Stimulated activated CD4-positive, alpha-beta T cell treated with anti-CD3 and anti-CD28 coated beads, Interleukin-4, amount 100 ng/mL, for 1 hour (primary cell): ENCODE data around the gene FOSL2.

ENCODE experiments used
- DNase-seq: peaks from one replicate; pipeline ENCODE4 v3.0.0-alpha.2; 2020

The FOSL2 gene

DNA sequence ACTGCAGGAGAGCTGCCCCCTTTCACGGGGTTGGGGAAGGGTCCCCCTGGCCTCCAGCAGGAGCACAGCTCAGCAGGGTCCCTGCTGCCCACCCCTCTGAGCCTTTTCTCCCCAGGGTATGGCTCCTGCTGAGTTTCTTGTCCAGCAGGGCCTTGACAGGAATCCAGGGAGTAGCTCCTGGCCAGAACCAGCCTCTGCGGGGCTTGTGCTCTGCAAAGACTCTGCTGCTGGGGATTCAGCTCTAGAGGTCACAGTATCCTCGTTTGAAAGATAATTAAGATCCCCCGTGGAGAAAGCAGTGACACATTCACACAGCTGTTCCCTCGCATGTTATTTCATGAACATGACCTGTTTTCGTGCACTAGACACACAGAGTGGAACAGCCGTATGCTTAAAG is 21.2 kb downstream of the FOSL2 start:
- no peak for DNase-seq

- DNase-seq = no peak
Measured at GRCh38 chr2:28414583-28414982, 21.9 kb downstream of the FOSL2 start.

GRCh38 chr2:28415010-28415409 is 22.4 kb downstream of the FOSL2 start:
- DNase-seq = no peak

- DNase-seq = no peak
Measured at GRCh38 chr2:28415715-28416114, 23.1 kb downstream of the FOSL2 start.

DNA sequence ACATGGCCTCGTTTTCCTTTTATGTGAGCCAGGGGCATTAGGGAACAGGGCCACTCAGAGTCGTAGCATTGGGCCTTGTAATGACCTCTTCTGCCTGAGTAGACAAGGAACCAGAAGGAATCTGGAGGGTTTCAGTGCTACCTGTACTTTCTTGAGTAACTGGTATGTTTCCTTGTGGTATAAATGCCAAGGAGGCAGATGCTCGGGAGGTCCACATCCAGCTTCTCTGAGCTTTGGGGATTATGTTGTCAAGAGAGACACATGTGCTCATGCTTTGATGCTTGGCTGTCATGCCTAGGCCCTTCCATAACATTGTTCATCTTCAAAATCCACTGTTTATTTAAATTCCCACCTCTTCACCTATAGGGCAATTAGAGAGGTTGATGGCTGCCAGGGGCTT is 26.3 kb downstream of the FOSL2 start:
- no peak for DNase-seq

DNA sequence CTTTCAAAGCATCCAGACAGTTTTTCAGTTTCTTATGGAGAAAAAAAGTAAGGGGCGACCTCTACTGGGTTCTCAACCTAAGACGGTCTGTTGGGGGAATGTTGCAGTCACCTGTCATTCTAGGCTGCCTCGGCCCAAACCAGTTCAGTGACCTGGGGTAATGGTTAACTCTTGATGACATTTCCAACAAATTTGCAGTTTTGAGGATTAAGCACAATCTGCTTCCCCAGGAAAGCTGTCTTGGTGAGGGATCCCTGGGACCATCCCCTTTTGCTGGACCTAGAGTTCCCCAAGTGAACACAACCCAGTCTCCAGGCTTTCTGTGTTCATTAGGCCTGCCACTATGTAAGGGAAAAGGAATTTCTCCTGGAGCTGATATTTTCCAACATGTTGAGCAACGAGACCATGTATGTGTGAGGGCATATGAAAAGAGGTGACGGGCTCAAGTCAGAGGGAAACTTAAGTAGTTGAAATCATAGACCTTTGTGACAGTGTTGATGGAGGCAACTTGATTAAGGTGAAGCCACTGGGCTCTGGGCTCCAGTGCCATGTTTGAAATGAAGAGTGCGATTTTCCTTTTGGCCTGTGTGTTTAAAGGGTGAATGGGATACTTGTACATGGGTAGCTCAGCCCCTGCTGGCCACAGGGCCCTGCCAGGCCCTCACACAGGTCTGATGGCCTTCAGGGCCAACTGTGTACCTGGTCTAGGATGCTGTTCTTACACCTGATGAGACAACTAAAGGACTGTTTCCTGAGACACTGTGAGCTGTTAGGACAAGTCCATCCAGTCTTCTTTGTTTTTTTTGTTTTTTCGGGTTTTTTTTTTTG is 27.0 kb downstream of the FOSL2 start:
- DNase-seq = no peak

GRCh38 chr2:28420722-28421121 is 28.1 kb downstream of the FOSL2 start:
- DNase-seq = no peak

DNA sequence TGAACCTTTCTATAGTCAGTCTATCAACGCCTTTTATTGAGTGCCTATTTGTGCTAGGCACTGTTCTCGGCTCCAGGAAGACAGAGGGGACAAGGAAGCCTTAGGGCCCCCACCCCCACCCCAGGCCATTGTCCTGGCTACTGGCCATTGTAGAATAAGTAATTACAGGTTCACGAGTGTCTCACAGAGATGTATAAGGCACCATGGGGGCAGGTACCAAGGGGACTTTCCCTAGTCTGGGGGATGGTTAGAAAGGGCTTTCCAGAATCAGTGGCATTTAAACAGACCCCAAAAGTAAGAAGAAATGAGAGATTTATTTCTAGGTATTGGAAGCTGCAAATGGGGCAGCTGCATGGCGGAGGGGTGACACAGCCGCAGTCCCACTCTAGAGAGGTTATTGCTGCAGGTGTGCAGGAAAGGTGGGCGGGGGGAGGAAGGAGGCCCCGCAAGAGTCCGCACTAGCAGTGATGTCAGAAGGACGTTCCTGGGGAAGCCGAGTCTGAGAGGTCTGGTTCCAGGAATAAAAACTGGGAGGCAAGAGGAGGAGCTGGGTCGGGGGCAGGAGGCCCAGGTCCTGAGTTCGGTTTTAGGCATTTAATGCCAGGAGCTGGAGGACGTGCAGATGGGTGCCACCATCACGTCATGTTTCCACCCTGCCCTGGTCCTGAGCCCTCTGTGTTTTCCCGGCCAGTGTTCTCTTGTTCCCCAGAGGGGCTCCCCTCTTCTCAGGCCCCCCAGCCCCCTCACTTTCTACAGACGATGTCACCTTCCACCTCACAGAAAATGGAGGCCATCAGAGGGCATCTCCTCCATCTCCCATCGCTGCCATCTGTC is 30.5 kb downstream of the FOSL2 start:
- no peak for DNase-seq

DNA sequence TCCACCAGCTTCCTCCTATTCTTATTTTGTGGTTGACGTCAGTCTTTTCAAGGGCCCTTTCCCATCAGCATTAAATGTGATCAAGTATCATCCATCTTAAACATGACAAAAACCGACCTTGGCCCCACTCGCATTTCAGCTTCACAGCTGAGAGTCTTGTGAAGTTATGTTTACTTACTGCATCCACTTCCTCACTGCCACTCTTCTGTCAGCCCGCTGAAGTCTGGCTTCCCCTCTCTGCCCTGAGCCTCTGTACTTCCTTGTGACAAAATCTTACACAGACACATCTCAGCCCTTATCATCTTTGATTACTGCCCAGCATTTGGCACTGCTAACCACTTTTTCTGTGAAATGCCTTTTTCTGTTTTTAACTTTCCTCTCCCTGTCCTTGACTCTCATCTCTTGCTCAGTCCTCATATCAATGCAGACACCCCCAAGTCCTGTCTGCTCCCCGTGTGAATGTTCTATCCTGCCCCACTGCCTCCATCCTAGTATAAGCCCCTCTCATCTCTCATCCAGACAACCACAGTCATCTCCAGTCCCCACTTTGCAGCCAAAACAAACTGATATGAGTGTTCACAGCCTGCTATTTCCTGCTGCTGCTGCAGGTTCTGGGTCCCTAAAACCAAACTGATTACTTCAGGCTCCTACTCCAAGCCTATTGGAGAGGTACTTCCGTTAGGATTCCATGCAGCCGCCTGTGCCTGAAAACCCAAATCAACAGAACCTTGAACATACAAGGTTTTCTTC is 31.4 kb downstream of the FOSL2 start:
- DNase-seq = no peak

GRCh38 chr2:28424799-28425463 is 32.3 kb downstream of the FOSL2 start:
- DNase-seq = no peak

- no peak for DNase-seq
Measured at GRCh38 chr2:28425464-28425835, 32.8 kb downstream of the FOSL2 start.

DNA sequence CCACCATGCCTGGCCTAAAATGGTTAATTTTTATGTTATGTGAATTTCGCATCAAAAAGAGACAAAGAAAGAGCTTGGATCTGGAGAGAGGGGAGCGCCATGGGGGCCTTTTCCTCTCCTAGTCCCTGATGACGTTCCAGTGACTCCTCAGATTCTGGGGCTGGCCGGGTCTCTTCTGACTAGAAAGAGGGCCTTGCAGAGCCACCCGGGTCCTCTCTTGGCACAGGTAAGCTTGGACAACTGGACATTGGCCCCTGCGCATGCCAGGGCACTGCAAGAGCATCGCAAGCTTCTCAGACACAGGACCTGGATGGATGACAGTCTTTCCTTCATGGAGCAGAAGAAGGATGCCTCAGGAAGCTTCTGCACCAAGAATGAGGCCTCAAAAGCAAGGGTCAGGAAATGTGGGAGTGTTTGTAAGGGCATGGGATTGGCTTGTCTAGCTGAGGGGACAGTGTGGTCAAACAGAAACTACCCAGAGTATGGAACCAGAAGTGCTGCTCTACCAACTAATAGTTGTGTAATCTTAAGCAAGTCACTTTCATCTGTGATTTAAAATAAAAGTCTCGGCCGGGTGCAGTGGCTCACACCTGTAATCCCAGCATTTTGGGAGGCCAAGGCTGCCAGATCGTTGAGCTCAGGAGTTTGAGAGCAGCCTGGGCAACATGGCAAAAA is 35.2 kb downstream of the FOSL2 start:
- DNase-seq = no peak

DNA sequence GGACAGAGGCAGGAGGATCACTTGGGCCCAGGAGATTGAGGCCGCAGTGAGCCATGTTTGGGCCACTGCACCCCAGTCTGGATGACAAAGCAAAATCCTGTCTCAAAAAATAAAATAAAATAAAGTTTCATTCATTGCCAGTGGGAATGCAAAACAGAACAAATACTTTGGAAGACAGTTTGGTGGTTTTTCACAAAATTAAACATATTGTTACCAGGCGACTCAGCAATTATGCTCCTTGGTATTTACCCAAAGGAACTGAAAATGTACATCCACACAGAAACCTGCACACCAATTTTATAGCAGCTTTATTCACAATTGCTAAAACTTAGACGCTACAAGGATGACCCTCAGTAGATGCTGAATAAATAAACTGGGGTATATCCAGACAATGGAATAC is 35.8 kb downstream of the FOSL2 start:
- no peak for DNase-seq

GRCh38 chr2:28429636-28430376 is 37.1 kb downstream of the FOSL2 start:
- no peak for DNase-seq

- DNase-seq = no peak
Measured at GRCh38 chr2:28430377-28430765, 37.7 kb downstream of the FOSL2 start.

DNA sequence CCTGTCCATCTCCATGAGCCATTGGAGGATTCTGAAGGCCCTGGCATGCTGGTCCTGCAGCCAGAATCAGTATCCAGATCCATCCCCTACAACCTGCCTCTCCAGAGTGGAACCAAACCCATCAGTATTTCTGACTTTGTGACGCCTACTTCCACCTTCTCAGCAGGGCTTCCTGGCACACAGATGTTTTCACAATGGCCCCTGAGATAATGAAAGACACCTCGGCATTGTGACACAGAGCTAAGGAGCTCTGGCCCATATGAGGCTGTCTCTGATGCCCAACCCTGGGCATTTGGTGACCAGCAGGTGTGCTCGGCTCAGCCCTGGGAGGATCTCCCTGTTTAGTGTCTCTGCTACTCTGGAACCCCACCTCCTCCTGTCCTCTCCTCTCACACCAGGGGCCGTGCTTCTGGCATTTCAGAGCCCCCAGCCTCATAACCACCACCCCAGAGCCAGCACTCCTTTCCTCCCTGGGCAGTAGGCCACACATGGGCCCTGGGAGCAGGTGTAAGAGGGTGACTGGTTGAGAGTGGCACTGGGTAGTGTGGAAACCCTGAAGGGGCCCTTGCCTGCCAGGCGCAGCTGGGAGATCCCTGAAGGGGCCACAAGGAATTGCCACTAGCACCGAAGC is 38.2 kb downstream of the FOSL2 start:
- no peak for DNase-seq

DNA sequence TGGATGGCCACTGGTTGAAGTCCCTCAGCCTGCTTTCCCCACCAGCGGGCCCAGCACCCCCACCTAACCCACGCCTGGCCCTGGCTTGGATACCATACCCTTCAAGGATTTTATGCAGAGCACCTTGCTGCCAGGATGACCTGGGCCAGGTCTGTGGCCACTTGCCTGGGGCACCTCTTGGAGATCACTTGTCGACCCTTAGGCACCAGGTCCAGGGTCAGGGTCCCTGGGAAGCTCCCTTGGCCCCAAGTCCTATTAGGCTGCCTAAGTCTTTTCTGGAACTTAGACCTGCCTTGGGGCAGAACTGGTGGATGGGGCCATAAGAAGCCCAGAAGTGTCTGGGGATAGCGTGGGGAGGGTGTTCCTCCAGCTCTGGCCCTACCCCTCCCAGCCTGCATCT is 39.1 kb downstream of the FOSL2 start:
- DNase-seq = no peak

- DNase-seq = no peak
Measured at GRCh38 chr2:28432362-28432761, 39.7 kb downstream of the FOSL2 start.

DNA sequence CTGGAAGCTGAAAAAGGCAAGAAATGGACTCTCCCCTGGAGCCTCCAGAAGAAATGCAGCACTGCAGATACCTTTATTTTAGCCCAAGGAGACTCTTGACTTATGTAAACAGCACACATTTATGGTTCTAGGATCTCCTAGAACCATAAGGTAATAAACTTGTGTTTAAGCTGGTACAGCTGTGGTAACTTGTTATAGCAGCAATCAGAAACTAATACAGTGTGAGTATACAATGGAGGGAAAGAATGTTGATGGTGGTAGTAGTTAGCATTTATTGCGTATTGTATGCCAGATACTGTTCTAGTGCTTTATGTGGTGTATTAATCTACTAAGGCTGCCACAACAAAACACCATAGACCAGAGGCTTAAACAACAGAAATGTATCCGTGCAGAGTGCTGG is 40.6 kb downstream of the FOSL2 start:
- no peak for DNase-seq

GRCh38 chr2:28433935-28434599 is 41.4 kb downstream of the FOSL2 start:
- no peak for DNase-seq

DNA sequence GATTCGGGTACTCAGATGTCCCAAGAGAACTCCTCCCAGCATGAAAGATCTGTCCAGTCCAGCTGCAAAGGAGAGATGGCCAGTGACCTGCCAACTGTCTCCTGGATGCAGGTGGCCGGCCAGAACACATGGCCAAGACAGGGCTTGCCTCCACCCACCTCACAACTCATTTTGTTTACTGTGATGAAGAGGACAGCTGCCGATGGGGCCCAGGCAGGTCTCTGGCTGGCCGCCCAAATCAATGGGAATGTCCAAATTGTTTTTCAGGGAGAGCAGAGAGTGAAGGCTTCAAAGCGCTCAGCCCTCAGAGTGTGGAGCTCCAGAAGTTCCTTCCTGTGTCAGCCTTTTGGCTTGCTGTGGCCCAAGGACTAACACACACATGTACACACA is 41.9 kb downstream of the FOSL2 start:
- no peak for DNase-seq
